IMR-90 (cell line): ENCODE results near the gene SRRM2. TPM values are rescaled to one million over a fixed set of nuclear protein-coding genes. Genes with fewer than 3 reads are reported as not detected.

Experiments
- ATAC-seq: fragments of 200-7000 bp; cut with Tn5 transposase; 2 replicates; pipeline ENCODE4 v1.9.1; 2020; ENCODE audit warnings: low read depth, mild to moderate bottlenecking, moderate library complexity
- BruUV-seq: library from RNA; stranded (reverse); fragments of 400-500 nt; replicated peaks from 2 replicates; lab custom pipeline; 2021; lab: Mats Ljungman, UMichigan
- CTCF ChIA-PET: fragments of 300-600 bp; formaldehyde crosslinking; extraction: SDS; loops from one replicate; lab custom pipeline; 2021; ENCODE audit warnings: antibody characterized with exemption; lab: Yijun Ruan, JAX
- POLR2A ChIA-PET: fragments of 300-600 bp; sonication (Branson Sonifier 250); formaldehyde crosslinking; loops from one replicate; lab custom pipeline; 2022; ENCODE audit warnings: antibody characterized with exemption; ENCODE audit not compliant: unreplicated experiment; lab: Charles Lee
- DNase-seq: peaks from one replicate; pipeline ENCODE4 v3.0.0; 2013
- H2AFZ ChIP-seq: replicated peaks from 2 replicates; pipeline ENCODE3; 2013; ENCODE audit warnings: low read length, mild to moderate bottlenecking; ENCODE audit not compliant: poor library complexity
- H2AK5ac ChIP-seq: 2 replicates; pipeline ENCODE4 v1.6.1; 2013; ENCODE audit warnings: low read depth, low read length, inconsistent platforms
- H2AK9ac ChIP-seq: replicated peaks from 2 replicates; pipeline ENCODE3; 2013; ENCODE audit warnings: mild to moderate bottlenecking, low read depth, low read length, moderate library complexity; ENCODE audit not compliant: poor library complexity
- H2BK120ac ChIP-seq: 2 replicates; pipeline ENCODE4 v1.6.1; 2013; ENCODE audit warnings: low read depth, low read length, inconsistent platforms
- H2BK15ac ChIP-seq: 3 replicates; pipeline ENCODE4 v1.6.1; 2013; ENCODE audit warnings: low read depth, low read length, inconsistent platforms
- H2BK20ac ChIP-seq: 2 replicates; pipeline ENCODE4 v1.6.1; 2013; ENCODE audit warnings: low read depth, mild to moderate bottlenecking, inconsistent platforms, low read length, moderate library complexity
- H2BK5ac ChIP-seq: 2 replicates; pipeline ENCODE4 v1.6.1; 2013; ENCODE audit warnings: mild to moderate bottlenecking, low read depth, low read length, inconsistent platforms; ENCODE audit not compliant: poor library complexity, severe bottlenecking
- H3K14ac ChIP-seq: replicated peaks from 2 replicates; pipeline ENCODE4 v1.6.1; 2013; ENCODE audit warnings: low read depth, low read length, inconsistent platforms
- H3K18ac ChIP-seq: 2 replicates; pipeline ENCODE4 v1.6.1; 2013; ENCODE audit warnings: low read depth, low read length, control low read depth
- H3K23ac ChIP-seq: 2 replicates; pipeline ENCODE4 v1.6.1; 2013; ENCODE audit warnings: low read depth, low read length, inconsistent platforms
- H3K27ac ChIP-seq: 2 replicates; pipeline ENCODE4 v1.5.1; 2013; ENCODE audit warnings: mild to moderate bottlenecking, control low read depth, low read length; ENCODE audit not compliant: insufficient read depth
- H3K27me3 ChIP-seq: 2 replicates; pipeline ENCODE4 v1.6.1; 2013; ENCODE audit warnings: low read length; ENCODE audit not compliant: control insufficient read depth, insufficient read depth
- H3K36me3 ChIP-seq: 2 replicates; pipeline ENCODE4 v1.6.1; 2013; ENCODE audit warnings: low read length, mixed read lengths; ENCODE audit not compliant: control insufficient read depth, insufficient read depth
- H3K4ac ChIP-seq: 2 replicates; pipeline ENCODE4 v1.6.1; 2013; ENCODE audit warnings: low read depth, low read length, inconsistent platforms
- H3K4me1 ChIP-seq: 2 replicates; pipeline ENCODE4 v1.6.1; 2013; ENCODE audit warnings: low read length, mixed read lengths; ENCODE audit not compliant: control insufficient read depth, insufficient read depth
- H3K4me2 ChIP-seq: 2 replicates; pipeline ENCODE4 v1.6.1; 2013; ENCODE audit warnings: low read depth, mild to moderate bottlenecking, control low read depth, low read length, moderate library complexity
- H3K4me3 ChIP-seq: 2 replicates; pipeline ENCODE4 v1.5.1; 2013; ENCODE audit warnings: low read depth, mild to moderate bottlenecking, control low read depth, low read length, moderate library complexity; ENCODE audit not compliant: insufficient read depth
- H3K56ac ChIP-seq: 2 replicates; pipeline ENCODE4 v1.6.1; 2013; ENCODE audit warnings: low read length, inconsistent platforms; ENCODE audit not compliant: insufficient read depth; ENCODE audit errors: extremely low read depth
- H3K79me1 ChIP-seq, 2 experiments: 2 replicates each; pipeline ENCODE4 v1.6.1; 2013; ENCODE audit warnings: low read length in 2 of 2, inconsistent platforms in 1 of 2, low read depth in 1 of 2
- H3K9ac ChIP-seq: 2 replicates; pipeline ENCODE4 v1.6.1; 2013; ENCODE audit warnings: low read depth, low read length, control low read depth
- H3K9me1 ChIP-seq: 2 replicates; pipeline ENCODE4 v1.6.1; 2013; ENCODE audit warnings: low read length, inconsistent platforms; ENCODE audit not compliant: insufficient read depth
- H3K9me3 ChIP-seq: 2 replicates; pipeline ENCODE4 v1.6.1; 2013; ENCODE audit warnings: low read length; ENCODE audit not compliant: control insufficient read depth, insufficient read depth
- H4K20me1 ChIP-seq: 2 replicates; pipeline ENCODE4 v1.6.1; 2013; ENCODE audit warnings: low read length, inconsistent platforms; ENCODE audit not compliant: insufficient read depth
- H4K5ac ChIP-seq: 2 replicates; pipeline ENCODE4 v1.6.1; 2013; ENCODE audit warnings: mild to moderate bottlenecking, low read depth, low read length, control low read depth
- H4K8ac ChIP-seq, 2 experiments: 2 replicates each; pipeline ENCODE4 v1.6.1; 2013; ENCODE audit warnings: low read depth in 2 of 2, low read length in 2 of 2, control low read depth in 1 of 2, inconsistent platforms in 1 of 2
- H4K91ac ChIP-seq: 2 replicates; pipeline ENCODE4 v1.6.1; 2013; ENCODE audit warnings: low read depth, low read length, inconsistent platforms; ENCODE audit not compliant: insufficient read depth
- POLR2A ChIP-seq: IDR thresholded peaks from 2 replicates; pipeline ENCODE4 v1.6.1; 2012; ENCODE audit warnings: mild to moderate bottlenecking, low read depth, low read length
- USF2 ChIP-seq: fragments of 150-350 bp; IDR thresholded peaks from 2 replicates; pipeline ENCODE4 v1.6.1; 2017; ENCODE audit warnings: mild to moderate bottlenecking, antibody characterized with exemption, low read length, low read depth
- WGBS, 2 experiments: methylation state at CpG; one replicate each; pipeline versions ENCODE4 v1.1.5 to v1.1.7; 2013; ENCODE audit warnings: missing lambda C conversion rate in 2 of 2; ENCODE audit not compliant: insufficient read length in 1 of 2; ENCODE audit errors: extremely low coverage in 2 of 2; 5-methylcytosine and 5-hydroxymethylcytosine counted together
- dilution Hi-C: fragments of 300-500 bp; cut with HindIII; formaldehyde crosslinking; loops from one replicate; pipeline ENCODE4 v1.14.3; 2018; ENCODE audit warnings: low sequenced_read_pairs; ENCODE audit not compliant: unreplicated experiment
- in situ Hi-C: fragments of 300-500 bp; cut with MboI; formaldehyde crosslinking; loops from 3 replicates; pipeline ENCODE4 v1.14.3; 2019; ENCODE audit warnings: low sequenced_read_pairs, inconsistent platforms, mixed read lengths
- intact Hi-C: fragments of 100-400 bp; cut with micrococcal nuclease; formaldehyde crosslinking; loops from 2 replicates; pipeline ENCODE4 v1.10.0; 2022
- polyA plus RNA-seq, 3 experiments: library from polyadenylated mRNA; depleted of rRNA; stranded (reverse); fragments of >200 nt; gene quantifications; 2 replicates each; pipeline ENCODE4 v1.2.3, GENCODE V29; 2012; ENCODE audit warnings: low replicate concordance in 1 of 3
- total RNA-seq: library from RNA; depleted of rRNA; stranded (reverse); fragments of >200 nt; gene quantifications from 2 replicates; pipeline ENCODE4 v1.2.3, GENCODE V29; 2012

The SRRM2 gene
- total and polyA plus RNA-seq, 2 of the 4 experiments (the other 2 are of a cell fraction): 20.3 to 300 TPM

- no peak overlapping the region for H3K4me3 ChIP-seq
- no peak overlapping the region for H3K14ac ChIP-seq
- no peak overlapping the region for H3K23ac ChIP-seq
- H4K91ac ChIP-seq: no peak overlapping the region
- H4K5ac ChIP-seq: no peak overlapping the region
- H2AFZ ChIP-seq: no peak overlapping the region
- H2BK20ac ChIP-seq: no peak overlapping the region
- H2BK120ac ChIP-seq: no peak overlapping the region
- peaks cover 9% of the 10 kb centered on the region for H3K4me1 ChIP-seq
- H3K9ac ChIP-seq: no peak overlapping the region
- dilution Hi-C loops: no loop called here
- no peak overlapping the region for H3K18ac ChIP-seq
- no peaks in the 10 kb centered on the region for H3K27me3 ChIP-seq
- no peak overlapping the region for H3K56ac ChIP-seq
- H3K36me3 ChIP-seq: peaks cover 82% of the 10 kb centered on the region
- no peak overlapping the region for H3K4me2 ChIP-seq
- H3K4ac ChIP-seq: no peak overlapping the region
- no peak overlapping the region for H3K27ac ChIP-seq
- H2AK5ac ChIP-seq: 0 out of 2 replicates have a peak overlapping the region, but pooled peaks have one; percentile 1
- no peak for TF ChIP-seq USF2
- 0 out of 2 replicates have a peak, but pooled peaks have one; percentile 49 for TF ChIP-seq POLR2A
- peaks cover 5% of the 10 kb centered on the region for H3K9me1 ChIP-seq
- POLR2A ChIA-PET: interaction anchor here (1.1 kb wide), 1 partner anchor 18 kb away, joined by 4 read pairs; no protein-coding TSS in a partner anchor
- no TSS peak for BruUV-seq
- H2BK15ac ChIP-seq: no peak overlapping the region
- intact Hi-C loops: no loop called here
- peak overlapping the region; percentile 58 for H2AK9ac ChIP-seq
- CTCF ChIA-PET: interaction anchor here (0.6 kb wide), 1 partner anchor 135 kb away, joined by 3 read pairs; no protein-coding TSS in a partner anchor
- peaks cover 92% of the 10 kb centered on the region for H4K20me1 ChIP-seq
- no peak for DNase-seq
- no peak for ATAC-seq
- no peak overlapping the region for H2BK5ac ChIP-seq
- in situ Hi-C loops: no loop called here
- WGBS, 2 experiments: 74% methylated on average over 8 of the region's 18 CpGs; no CpG with 5 or more reads in 1 of the 2 experiments
- H4K8ac ChIP-seq: no peak overlapping the region
- no peaks in the 10 kb centered on the region for H3K9me3 ChIP-seq
- peaks cover 12 to 96% of the 10 kb centered on the region in 2 experiments for H3K79me1 ChIP-seq
Observed at GRCh38 chr16:2771496-2772402, 19.3 kb downstream of the SRRM2 start.
